ENCODE results near the gene IGSF9. TPM values are rescaled to one million over a fixed set of nuclear protein-coding genes. Genes with fewer than 3 reads are reported as not detected.

The IGSF9 gene
- total RNA-seq, 2 donors from 2014 or later = 7.5 to 9.2 TPM

- Mint-ChIP-seq H3K4me1 (peaks cover 83% of the 10 kb centered on the region), H3K27ac (peak overlapping the region; percentile 45), H3K9me3 (no peaks in the 10 kb centered on the region), H3K4me3 (no peak overlapping the region), H3K36me3 (ENCODE audit: low read depth) (peaks cover 11% of the 10 kb centered on the region), H3K27me3 (ENCODE audit: insufficient read depth) (no peaks in the 10 kb centered on the region)
- Histone ChIP-seq H3K9me3 (ENCODE audit: control insufficient read depth, low read length) (no peaks in the 10 kb centered on the region), H3K27ac (ENCODE audit: low read depth, low read length) (no peak overlapping the region), H3K4me1 (ENCODE audit: control insufficient read depth, insufficient read depth, low read length) (peaks cover 53% of the 10 kb centered on the region), H3K36me3 (ENCODE audit: control insufficient read depth, insufficient read depth, low read length) (peaks cover 24% of the 10 kb centered on the region), H3K27me3 (ENCODE audit: control insufficient read depth, insufficient read depth, low read length, poor library complexity, severe bottlenecking) (no peaks in the 10 kb centered on the region), H3K9ac (ENCODE audit: extremely low read depth, low read length, poor library complexity, severe bottlenecking) (no peak overlapping the region), H3K4me3 (ENCODE audit: low read length) (no peak overlapping the region)
- 82 to 91% methylated on average over 3 to 5 of the region's 5 CpGs for WGBS, 2 experiments (ENCODE audit: insufficient coverage in 1 of 2, insufficient read length in 1 of 2)
- no peak for TF ChIP-seq CTCF (conservative IDR thresholded peaks at IDR 0.05)
- peak; percentile 85 for DNase-seq
These were observed 31.8 kb downstream of the IGSF9 start for GRCh38 chr1:159913451-159914192.

GRCh38 chr1:159911326-159912070 lies 33.9 kb downstream of the IGSF9 start:
- H3K4me3 ChIP-seq (ENCODE audit: low read length) = peak overlapping the region; percentile 38
- no peaks in the 10 kb centered on the region for H3K27me3 ChIP-seq (ENCODE audit: control insufficient read depth, insufficient read depth, low read length, poor library complexity, severe bottlenecking)
- peaks cover 83% of the 10 kb centered on the region for H3K4me1 Mint-ChIP-seq
- peaks cover 9% of the 10 kb centered on the region for H3K36me3 ChIP-seq (ENCODE audit: control insufficient read depth, insufficient read depth, low read length)
- TF ChIP-seq CTCF (conservative IDR thresholded peaks at IDR 0.05) = no peak
- no peak for DNase-seq
- no peaks in the 10 kb centered on the region for H3K9me3 Mint-ChIP-seq
- H3K36me3 Mint-ChIP-seq (ENCODE audit: low read depth) = no peaks in the 10 kb centered on the region
- peaks cover 66% of the 10 kb centered on the region for H3K4me1 ChIP-seq (ENCODE audit: control insufficient read depth, insufficient read depth, low read length)
- no peaks in the 10 kb centered on the region for H3K9me3 ChIP-seq (ENCODE audit: control insufficient read depth, low read length)
- peak overlapping the region; percentile 97 for H3K27ac Mint-ChIP-seq
- H3K27me3 Mint-ChIP-seq (ENCODE audit: insufficient read depth) = no peaks in the 10 kb centered on the region
- H3K9ac ChIP-seq (ENCODE audit: extremely low read depth, low read length, poor library complexity, severe bottlenecking) = peak overlapping the region; percentile 19
- no peak overlapping the region for H3K4me3 Mint-ChIP-seq
- H3K27ac ChIP-seq (ENCODE audit: low read depth, low read length) = no peak overlapping the region
- WGBS, 2 experiments (ENCODE audit: insufficient coverage in 1 of 2, insufficient read length in 1 of 2) = 68 to 91% methylated on average over 4 to 6 of the region's 6 CpGs

- no peaks in the 10 kb centered on the region for H3K27me3 ChIP-seq (ENCODE audit: control insufficient read depth, insufficient read depth, low read length, poor library complexity, severe bottlenecking)
- no peak overlapping the region for H3K4me3 ChIP-seq (ENCODE audit: low read length)
- DNase-seq = no peak
- H3K27me3 Mint-ChIP-seq (ENCODE audit: insufficient read depth) = peaks cover 5% of the 10 kb centered on the region
- no peak overlapping the region for H3K27ac ChIP-seq (ENCODE audit: low read depth, low read length)
- H3K27ac Mint-ChIP-seq = peak overlapping the region; percentile 62
- H3K9ac ChIP-seq (ENCODE audit: extremely low read depth, low read length, poor library complexity, severe bottlenecking) = no peak overlapping the region
- no peaks in the 10 kb centered on the region for H3K36me3 ChIP-seq (ENCODE audit: control insufficient read depth, insufficient read depth, low read length)
- WGBS, 2 experiments (ENCODE audit: insufficient coverage in 1 of 2, insufficient read length in 1 of 2) = 89 to 91% methylated on average over 5 to 9 of the region's 9 CpGs
- no peak for TF ChIP-seq CTCF (conservative IDR thresholded peaks at IDR 0.05)
- H3K9me3 ChIP-seq (ENCODE audit: control insufficient read depth, low read length) = peaks cover 13% of the 10 kb centered on the region
- peaks cover 47% of the 10 kb centered on the region for H3K4me1 ChIP-seq (ENCODE audit: control insufficient read depth, insufficient read depth, low read length)
- no peaks in the 10 kb centered on the region for H3K36me3 Mint-ChIP-seq (ENCODE audit: low read depth)
- H3K9me3 Mint-ChIP-seq = peaks cover 9% of the 10 kb centered on the region
- H3K4me3 Mint-ChIP-seq = no peak overlapping the region
- H3K4me1 Mint-ChIP-seq = peaks cover 53% of the 10 kb centered on the region
These were observed 37.1 kb downstream of the IGSF9 start for GRCh38 chr1:159908031-159908940.
